Osteocyte (in vitro differentiated cells): ENCODE data around the gene RTN4RL1. TPM values are rescaled to one million over a fixed set of nuclear protein-coding genes. Genes with fewer than 3 reads are reported as not detected.

Experiments used
- DNase-seq: peaks from one replicate; pipeline ENCODE4 v3.0.0; 2021; ENCODE audit warnings: mixed read lengths; ENCODE audit not compliant: unreplicated experiment; ENCODE audit errors: extremely low spot score
- H3K27ac Mint-ChIP-seq: one replicate; pipeline ENCODE4 v1.8.0; 2021; ENCODE audit warnings: mild to moderate bottlenecking, mixed read lengths; ENCODE audit not compliant: unreplicated experiment
- H3K27me3 Mint-ChIP-seq: one replicate; pipeline ENCODE4 v1.8.0; 2021; ENCODE audit warnings: mixed read lengths; ENCODE audit not compliant: unreplicated experiment
- H3K36me3 Mint-ChIP-seq: one replicate; pipeline ENCODE4 v1.8.0; 2021; ENCODE audit warnings: mixed read lengths; ENCODE audit not compliant: unreplicated experiment
- H3K4me1 Mint-ChIP-seq: one replicate; pipeline ENCODE4 v1.8.0; 2021; ENCODE audit warnings: mixed read lengths; ENCODE audit not compliant: unreplicated experiment
- H3K4me3 Mint-ChIP-seq: one replicate; pipeline ENCODE4 v1.8.0; 2021; ENCODE audit warnings: mild to moderate bottlenecking, moderate library complexity, mixed read lengths; ENCODE audit not compliant: unreplicated experiment
- H3K9me3 Mint-ChIP-seq: one replicate; pipeline ENCODE4 v1.8.0; 2021; ENCODE audit warnings: mixed read lengths; ENCODE audit not compliant: unreplicated experiment
- total RNA-seq: library from RNA; stranded (reverse); gene quantifications from 2 replicates; pipeline ENCODE4 v1.2.1, GENCODE V29; 2021
- TF ChIP-seq, protein P1 (sequence below): fragments of 200-600 bp; sonication (generic); IDR thresholded peaks from 2 replicates; pipeline ENCODE4 v1.5.0; 2021; ENCODE audit warnings: antibody characterized with exemption, mild to moderate bottlenecking, moderate library complexity

RTN4RL1 gene
- total RNA-seq, 1 donor from 2014 or later, result 3.7 TPM

DNA sequence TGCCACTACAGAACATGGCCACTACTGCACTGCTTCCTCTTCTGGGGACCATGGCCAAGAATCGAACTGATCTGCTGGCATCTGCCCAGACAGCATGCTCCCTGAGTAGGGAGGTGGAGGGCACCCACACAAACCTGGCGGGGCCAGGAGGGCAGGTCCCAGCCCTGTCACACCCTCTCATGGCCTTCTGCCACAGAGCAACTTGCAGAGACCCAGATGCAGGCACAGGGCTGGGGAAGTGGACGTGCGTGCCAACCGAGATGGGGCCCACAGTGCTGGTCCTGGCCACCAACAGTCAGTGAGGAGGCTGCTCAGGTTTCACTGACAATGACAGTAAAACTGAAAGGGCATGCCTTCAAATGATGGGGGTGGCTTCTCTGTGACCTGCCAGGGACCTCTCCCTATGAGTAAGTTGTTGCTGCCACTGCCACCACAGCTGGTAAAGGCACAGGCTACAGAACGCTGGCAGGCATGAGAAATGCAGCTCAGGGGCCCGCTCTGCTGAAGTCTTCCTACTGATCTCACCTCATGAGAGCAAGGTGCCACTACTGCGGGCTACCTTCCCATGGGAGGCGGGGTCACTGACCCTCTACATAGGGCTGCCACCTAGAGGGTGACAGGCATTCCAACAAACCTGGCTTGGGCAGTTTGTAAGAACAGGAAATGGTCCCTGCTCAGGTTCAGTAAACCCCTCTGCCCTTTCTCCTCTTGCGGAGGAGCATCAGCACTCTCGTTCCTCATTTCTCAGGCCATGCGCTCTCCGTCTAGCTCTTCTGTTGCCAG, 45.3 kb upstream of the RTN4RL1 start:
- H3K9me3 Mint-ChIP-seq, result no peaks in the 10 kb centered on the region
- H3K4me1 Mint-ChIP-seq, result peaks cover 57% of the 10 kb centered on the region
- H3K27ac Mint-ChIP-seq, result no peak overlapping the region
- H3K27me3 Mint-ChIP-seq, result no peaks in the 10 kb centered on the region
- TF ChIP-seq, protein P1, sequence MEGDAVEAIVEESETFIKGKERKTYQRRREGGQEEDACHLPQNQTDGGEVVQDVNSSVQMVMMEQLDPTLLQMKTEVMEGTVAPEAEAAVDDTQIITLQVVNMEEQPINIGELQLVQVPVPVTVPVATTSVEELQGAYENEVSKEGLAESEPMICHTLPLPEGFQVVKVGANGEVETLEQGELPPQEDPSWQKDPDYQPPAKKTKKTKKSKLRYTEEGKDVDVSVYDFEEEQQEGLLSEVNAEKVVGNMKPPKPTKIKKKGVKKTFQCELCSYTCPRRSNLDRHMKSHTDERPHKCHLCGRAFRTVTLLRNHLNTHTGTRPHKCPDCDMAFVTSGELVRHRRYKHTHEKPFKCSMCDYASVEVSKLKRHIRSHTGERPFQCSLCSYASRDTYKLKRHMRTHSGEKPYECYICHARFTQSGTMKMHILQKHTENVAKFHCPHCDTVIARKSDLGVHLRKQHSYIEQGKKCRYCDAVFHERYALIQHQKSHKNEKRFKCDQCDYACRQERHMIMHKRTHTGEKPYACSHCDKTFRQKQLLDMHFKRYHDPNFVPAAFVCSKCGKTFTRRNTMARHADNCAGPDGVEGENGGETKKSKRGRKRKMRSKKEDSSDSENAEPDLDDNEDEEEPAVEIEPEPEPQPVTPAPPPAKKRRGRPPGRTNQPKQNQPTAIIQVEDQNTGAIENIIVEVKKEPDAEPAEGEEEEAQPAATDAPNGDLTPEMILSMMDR, result no peak
- no peak overlapping the region for H3K4me3 Mint-ChIP-seq
- DNase-seq, result no peak
- peaks cover 12% of the 10 kb centered on the region for H3K36me3 Mint-ChIP-seq

GRCh38 chr17:2068519-2069051, 43.5 kb upstream of the RTN4RL1 start:
- H3K4me1 Mint-ChIP-seq, result peaks cover 63% of the 10 kb centered on the region
- H3K36me3 Mint-ChIP-seq, result peaks cover 25% of the 10 kb centered on the region
- H3K27me3 Mint-ChIP-seq, result no peaks in the 10 kb centered on the region
- no peak for DNase-seq
- TF ChIP-seq, protein P1, result no peak
- H3K4me3 Mint-ChIP-seq, result no peak overlapping the region
- no peaks in the 10 kb centered on the region for H3K9me3 Mint-ChIP-seq
- peak overlapping the region; percentile 73 for H3K27ac Mint-ChIP-seq

DNA sequence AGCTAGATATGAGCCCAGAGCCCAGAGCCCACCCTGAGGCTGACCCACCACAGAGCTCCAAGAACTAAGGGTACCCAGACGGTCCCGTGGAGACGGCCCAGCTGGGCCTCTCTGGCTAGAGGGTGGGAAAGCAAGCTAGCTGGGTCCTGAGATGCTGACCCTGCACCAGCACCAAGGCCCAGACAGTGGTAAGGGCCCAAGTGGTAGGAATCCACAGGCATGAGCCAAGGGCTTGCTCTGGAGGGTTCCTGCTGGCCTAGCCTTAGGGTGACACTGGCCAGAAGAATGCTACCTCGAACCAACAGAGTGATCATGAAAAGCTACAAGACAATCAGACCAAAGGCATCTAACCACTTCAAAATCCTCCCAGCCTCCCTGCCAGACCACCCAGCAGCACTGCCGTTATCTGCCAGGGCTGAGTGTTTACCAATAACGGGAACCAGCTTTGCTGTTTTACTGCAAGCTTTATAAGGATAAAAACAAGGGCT, 42.9 kb upstream of the RTN4RL1 start:
- Mint-ChIP-seq H3K4me3 (no peak overlapping the region), H3K27ac (peak overlapping the region; percentile 73), H3K27me3 (no peaks in the 10 kb centered on the region), H3K9me3 (no peaks in the 10 kb centered on the region), H3K4me1 (peaks cover 69% of the 10 kb centered on the region), H3K36me3 (peaks cover 25% of the 10 kb centered on the region)
- TF ChIP-seq, protein P1, result no peak
- DNase-seq, result no peak

DNA sequence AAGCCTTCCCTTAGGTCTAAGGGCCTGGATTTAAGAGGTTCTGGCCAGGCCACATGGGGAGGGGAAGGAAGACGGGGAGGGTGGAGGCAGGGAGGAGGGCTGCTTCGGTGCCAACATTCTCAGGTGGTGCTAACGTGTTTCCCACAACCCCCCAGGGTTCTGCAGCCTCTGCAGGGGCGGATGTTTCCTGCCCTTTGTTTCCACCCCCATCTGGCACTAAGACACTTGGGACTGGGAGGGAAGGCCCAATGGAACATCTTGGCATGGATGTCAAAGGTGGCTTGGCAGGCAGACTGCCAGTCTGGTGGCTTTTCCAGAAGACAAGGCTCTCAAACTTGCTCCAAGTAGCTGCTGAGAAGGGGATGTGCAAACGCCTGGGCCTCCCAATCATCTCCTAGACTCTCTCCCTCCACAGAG, 42.5 kb upstream of the RTN4RL1 start:
- no peaks in the 10 kb centered on the region for H3K9me3 Mint-ChIP-seq
- TF ChIP-seq, protein P1, result no peak
- peaks cover 73% of the 10 kb centered on the region for H3K4me1 Mint-ChIP-seq
- H3K27me3 Mint-ChIP-seq, result no peaks in the 10 kb centered on the region
- DNase-seq, result no peak
- peaks cover 26% of the 10 kb centered on the region for H3K36me3 Mint-ChIP-seq
- H3K4me3 Mint-ChIP-seq, result no peak overlapping the region
- peak overlapping the region; percentile 73 for H3K27ac Mint-ChIP-seq

DNA sequence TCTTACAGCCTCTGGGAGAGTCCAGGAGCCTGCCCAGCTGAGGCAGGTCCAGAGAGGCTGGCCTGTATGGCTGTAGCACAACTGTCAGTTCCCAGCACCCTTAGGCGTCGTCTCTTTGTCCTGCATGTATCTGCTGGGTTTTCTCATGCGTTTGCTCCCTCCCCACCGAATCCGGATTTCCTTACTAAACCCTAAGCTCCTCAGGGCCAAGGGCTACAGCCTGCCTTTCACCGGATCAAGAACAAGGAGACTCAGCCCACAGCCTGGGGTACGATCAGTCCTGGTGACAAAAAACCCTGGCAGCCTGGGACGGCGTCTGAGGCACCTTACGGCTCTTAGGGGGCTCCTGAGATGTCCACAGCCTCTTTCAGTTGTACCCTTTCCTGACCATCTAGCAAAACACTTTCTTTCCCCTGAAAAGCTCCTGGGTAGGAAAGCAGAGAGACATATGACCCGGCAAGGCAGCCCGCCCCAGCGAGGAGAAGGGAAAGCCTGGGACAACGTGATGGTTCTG, 42.0 kb upstream of the RTN4RL1 start:
- Mint-ChIP-seq H3K4me3 (no peak overlapping the region), H3K27me3 (no peaks in the 10 kb centered on the region), H3K9me3 (no peaks in the 10 kb centered on the region), H3K27ac (peak overlapping the region; percentile 73), H3K4me1 (peaks cover 76% of the 10 kb centered on the region), H3K36me3 (peaks cover 24% of the 10 kb centered on the region)
- no peak for DNase-seq
- TF ChIP-seq, protein P1, result no peak
